HAP-1 (cell line): ENCODE measurements around the gene COL9A2.
"Not testable (repeated sequence)": the region's sequence is repeated elsewhere in the genome, so short reads cannot be mapped to it uniquely, and the experiment has no call there.

Source experiments
- DNase-seq, 2 experiments: peaks; one replicate each; pipeline ENCODE4 v3.0.0-alpha.2; 2016 to 2020; ENCODE audit warnings: low spot score in 2 of 2
- H3K27me3 ChIP-seq: fragments of 250-450 bp; sonication (Bioruptor Pico); 2 replicates; pipeline ENCODE4 v1.5.1; 2020; ENCODE audit warnings: low read depth, mild to moderate bottlenecking, moderate library complexity
- H3K36me3 ChIP-seq: fragments of 250-450 bp; sonication (Bioruptor Pico); replicated peaks from 2 replicates; pipeline ENCODE4 v1.5.1; 2020; ENCODE audit warnings: mild to moderate bottlenecking
- H3K4me1 ChIP-seq: fragments of 250-450 bp; sonication (Bioruptor Pico); 2 replicates; pipeline ENCODE4 v1.5.1; 2020; ENCODE audit warnings: mild to moderate bottlenecking
- H3K4me3 ChIP-seq: fragments of 250-450 bp; sonication (Bioruptor Pico); 2 replicates; pipeline ENCODE4 v1.5.1; 2020; ENCODE audit warnings: mild to moderate bottlenecking, moderate library complexity
- H3K9me3 ChIP-seq: fragments of 250-450 bp; sonication (Bioruptor Pico); 2 replicates; pipeline ENCODE4 v1.5.1; 2020; ENCODE audit warnings: mild to moderate bottlenecking, moderate library complexity
- in situ Hi-C: fragments of 300-500 bp; cut with MboI; formaldehyde crosslinking; loops from 3 replicates; pipeline ENCODE4 v1.14.3; 2020; ENCODE audit warnings: low sequenced_read_pairs, inconsistent platforms, mixed read lengths

The COL9A2 gene

GRCh38 chr1:40341491-40342380 is 24.6 kb upstream of the COL9A2 start:
- in situ Hi-C loops, result no loop called here
- peaks cover 8% of the 10 kb centered on the region for H3K4me1 ChIP-seq

GRCh38 chr1:40339420-40340323 is 22.6 kb upstream of the COL9A2 start:
- in situ Hi-C loops, result loop anchor here (5.0 to 10.0 kb wide), 2 partner anchors 195 to 257 kb away; no protein-coding TSS in a partner anchor
- no peak for DNase-seq
- H3K36me3 ChIP-seq, result no peaks in the 10 kb centered on the region
- no peaks in the 10 kb centered on the region for H3K27me3 ChIP-seq
- peaks cover 8% of the 10 kb centered on the region for H3K4me1 ChIP-seq
- no peaks in the 10 kb centered on the region for H3K9me3 ChIP-seq
- no peak overlapping the region for H3K4me3 ChIP-seq

More at GRCh38 chr1:40341491-40342380, 24.6 kb upstream of the COL9A2 start:
- H3K4me3 ChIP-seq, result no peak overlapping the region
- H3K36me3 ChIP-seq, result no peaks in the 10 kb centered on the region
- no peak for DNase-seq
- no peaks in the 10 kb centered on the region for H3K9me3 ChIP-seq
- H3K27me3 ChIP-seq, result no peaks in the 10 kb centered on the region

GRCh38 chr1:40338745-40339419 is 21.8 kb upstream of the COL9A2 start:
- peaks cover 8% of the 10 kb centered on the region for H3K4me1 ChIP-seq
- in situ Hi-C loops, result loop anchor here (5.0 to 10.0 kb wide), 2 partner anchors 194 to 257 kb away; no protein-coding TSS in a partner anchor
- no peaks in the 10 kb centered on the region for H3K36me3 ChIP-seq
- no peak overlapping the region for H3K4me3 ChIP-seq
- H3K9me3 ChIP-seq, result no peaks in the 10 kb centered on the region
- no peaks in the 10 kb centered on the region for H3K27me3 ChIP-seq
- DNase-seq, result peak; percentile 73 to 90

GRCh38 chr1:40337443-40337842 is 20.4 kb upstream of the COL9A2 start:
- Histone ChIP-seq H3K27me3 (no peaks in the 10 kb centered on the region), H3K4me3 (no peak overlapping the region), H3K9me3 (no peaks in the 10 kb centered on the region), H3K4me1 (peaks cover 8% of the 10 kb centered on the region), H3K36me3 (no peaks in the 10 kb centered on the region)
- in situ Hi-C loops, result loop anchor here (5.0 to 10.0 kb wide), 2 partner anchors 193 to 255 kb away; no protein-coding TSS in a partner anchor
- no peak for DNase-seq

- Histone ChIP-seq H3K36me3 (no peaks in the 10 kb centered on the region), H3K27me3 (no peaks in the 10 kb centered on the region), H3K9me3 (no peaks in the 10 kb centered on the region), H3K4me1 (no peaks in the 10 kb centered on the region), H3K4me3 (no peak overlapping the region)
- DNase-seq, result no peak
- in situ Hi-C loops, result loop anchor here (10.0 kb wide), 1 partner anchor 188 kb away; no protein-coding TSS in a partner anchor
These were observed 15.6 kb upstream of the COL9A2 start for GRCh38 chr1:40332695-40333094.

- not testable (repeated sequence) for H3K9me3 ChIP-seq, H3K27me3 ChIP-seq, DNase-seq, H3K36me3 ChIP-seq, H3K4me3 ChIP-seq, H3K4me1 ChIP-seq
- in situ Hi-C loops, result loop anchor here (10.0 kb wide), 1 partner anchor 187 kb away; no protein-coding TSS in a partner anchor
These were observed 14.3 kb upstream of the COL9A2 start for GRCh38 chr1:40331403-40331802.

GRCh38 chr1:40318970-40319621 is 2.0 kb upstream of the COL9A2 start:
- Histone ChIP-seq H3K9me3 (no peaks in the 10 kb centered on the region), H3K36me3 (no peaks in the 10 kb centered on the region), H3K4me1 (0 out of 2 replicates have a peak, but pooled peaks cover 3% of the 10 kb centered on the region), H3K4me3 (no peak overlapping the region), H3K27me3 (no peaks in the 10 kb centered on the region; the same call in 1 of the 2 replicates)
- no peak for DNase-seq
- in situ Hi-C loops, result no loop called here

- Histone ChIP-seq H3K4me3 (no peak overlapping the region), H3K36me3 (no peaks in the 10 kb centered on the region), H3K9me3 (no peaks in the 10 kb centered on the region), H3K4me1 (0 out of 2 replicates have a peak, but pooled peaks cover 3% of the 10 kb centered on the region), H3K27me3 (no peaks in the 10 kb centered on the region; the same call in 1 of the 2 replicates)
- DNase-seq, result no peak
- in situ Hi-C loops, result no loop called here
These were observed 1.4 kb upstream of the COL9A2 start for GRCh38 chr1:40318476-40318875.

DNA sequence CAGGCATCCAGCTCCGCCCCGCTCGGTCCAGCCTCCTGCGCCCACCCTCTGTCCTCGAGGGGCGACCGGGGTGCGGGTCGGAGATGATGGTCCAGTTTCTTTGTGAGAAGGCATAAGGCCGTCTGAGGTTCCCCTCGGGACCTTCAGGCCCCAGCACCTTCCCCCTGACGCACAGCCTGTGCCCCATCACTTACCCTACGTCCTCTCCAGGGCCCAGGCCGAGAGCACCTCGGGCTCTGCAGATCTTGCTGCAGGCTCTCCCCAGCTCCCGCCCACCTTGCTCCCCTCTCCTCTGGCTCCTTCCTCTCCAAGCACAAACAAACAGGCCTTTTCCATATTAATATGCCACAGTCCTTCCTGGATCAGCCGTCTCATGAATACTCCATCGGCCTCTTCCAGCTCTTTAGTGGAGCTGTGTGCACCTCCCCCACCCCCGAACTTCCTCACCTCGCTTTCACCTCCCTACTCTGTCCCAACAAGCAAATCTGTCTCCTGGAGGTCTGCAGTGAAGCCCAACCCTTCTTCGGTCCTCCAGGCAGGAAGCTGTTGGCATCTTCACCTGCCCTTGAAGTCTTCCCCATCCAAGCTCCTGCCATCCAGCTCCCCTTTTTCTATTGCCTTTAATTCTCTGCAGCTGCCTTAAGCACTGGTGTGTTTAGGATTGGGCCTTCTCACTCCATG is 448 bp upstream of the COL9A2 start:
- H3K4me1 ChIP-seq, result 0 out of 2 replicates have a peak, but pooled peaks cover 3% of the 10 kb centered on the region

DNA sequence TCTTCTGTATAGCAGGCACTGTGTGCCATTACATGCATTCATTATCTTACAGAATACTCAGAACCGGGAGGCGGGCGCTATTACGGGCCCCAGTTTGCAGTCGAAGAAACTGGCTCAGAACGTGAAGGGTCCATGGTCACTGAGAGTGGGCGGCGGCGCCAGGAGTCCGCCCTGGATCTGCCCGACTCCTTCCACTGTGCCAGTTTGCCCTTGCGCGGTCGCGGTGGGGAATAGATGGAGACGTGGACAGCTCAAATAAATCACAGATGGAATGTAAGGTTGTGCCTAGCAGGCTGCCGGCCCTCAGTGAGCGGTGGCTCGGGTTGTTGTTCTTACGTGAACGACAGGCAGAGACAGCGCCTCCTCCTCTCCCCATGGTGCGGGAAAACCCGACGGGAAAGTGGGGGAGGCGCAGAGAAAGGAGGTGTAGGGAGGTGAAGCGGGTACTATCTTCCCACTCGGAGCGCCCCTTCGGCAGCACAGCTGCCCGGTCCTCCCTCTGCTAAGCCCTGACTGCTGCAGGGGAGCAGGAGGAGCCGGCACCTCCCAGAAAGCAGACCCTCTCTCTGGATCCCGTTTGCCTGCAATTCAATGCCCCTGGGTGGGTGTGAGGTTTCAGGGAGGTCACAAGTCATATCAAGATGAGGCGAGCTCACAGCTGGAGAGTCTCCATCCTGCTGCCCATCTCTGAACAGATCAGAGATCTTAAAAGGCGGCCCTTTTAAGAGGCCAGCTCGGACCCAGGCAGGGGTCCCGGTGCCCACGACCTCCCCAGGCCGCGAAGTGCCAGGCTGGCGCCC is 1.1 kb downstream of the COL9A2 start:
- in situ Hi-C loops, result no loop called here
- 0 out of 2 replicates have a peak, but pooled peaks cover 3% of the 10 kb centered on the region for H3K4me1 ChIP-seq
- no peak overlapping the region; the same call in 1 of the 2 replicates for H3K4me3 ChIP-seq
- no peaks in the 10 kb centered on the region for H3K9me3 ChIP-seq
- H3K27me3 ChIP-seq, result no peaks in the 10 kb centered on the region; the same call in 1 of the 2 replicates
- H3K36me3 ChIP-seq, result no peaks in the 10 kb centered on the region
- DNase-seq, result no peak

More for the DNA sequence above, 448 bp upstream of the COL9A2 start:
- Histone ChIP-seq H3K27me3 (no peaks in the 10 kb centered on the region; the same call in 1 of the 2 replicates), H3K9me3 (no peaks in the 10 kb centered on the region), H3K4me3 (no peak overlapping the region), H3K36me3 (no peaks in the 10 kb centered on the region)
- in situ Hi-C loops, result no loop called here
- DNase-seq, result no peak

DNA sequence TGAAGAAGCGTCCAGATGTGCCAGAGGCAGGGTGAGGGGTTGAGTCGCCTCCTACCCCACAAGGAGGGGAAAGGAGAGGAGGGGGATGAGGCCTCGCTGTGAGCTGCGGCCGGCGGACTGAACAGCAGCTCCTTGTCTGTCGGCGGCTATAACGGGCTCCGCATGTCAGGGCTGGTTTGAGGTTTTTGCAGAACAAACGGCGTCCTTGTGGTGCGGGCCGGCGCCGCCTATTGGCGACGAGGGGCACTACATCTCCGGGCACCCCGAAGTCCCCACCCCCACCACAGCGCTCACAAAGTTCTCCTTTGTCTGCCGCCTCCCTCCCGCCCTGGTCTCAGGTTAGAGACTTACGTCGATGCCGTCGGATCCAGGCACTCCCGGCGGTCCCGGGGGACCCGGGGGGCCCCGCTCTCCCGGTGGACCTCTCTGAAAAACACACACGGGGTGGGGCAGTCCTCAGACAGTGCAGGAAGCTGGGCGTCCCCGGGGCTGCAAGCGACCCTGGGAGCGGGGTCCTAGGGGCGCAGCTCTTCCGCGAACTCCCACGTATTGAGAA is 1.8 kb downstream of the COL9A2 start:
- Histone ChIP-seq H3K4me1 (0 out of 2 replicates have a peak, but pooled peaks cover 3% of the 10 kb centered on the region), H3K27me3 (no peaks in the 10 kb centered on the region; the same call in 1 of the 2 replicates), H3K4me3 (peak overlapping the region; percentile 12; the same call in 1 of the 2 replicates), H3K9me3 (no peaks in the 10 kb centered on the region), H3K36me3 (no peaks in the 10 kb centered on the region)
- peak; percentile 79 to 88 for DNase-seq
- in situ Hi-C loops, result no loop called here
